ENCODE results near the gene KCNIP3.
"Not testable (repeated sequence)": the region's sequence is repeated elsewhere in the genome, so short reads cannot be mapped to it uniquely, and the experiment has no call there.

KCNIP3 gene

DNA sequence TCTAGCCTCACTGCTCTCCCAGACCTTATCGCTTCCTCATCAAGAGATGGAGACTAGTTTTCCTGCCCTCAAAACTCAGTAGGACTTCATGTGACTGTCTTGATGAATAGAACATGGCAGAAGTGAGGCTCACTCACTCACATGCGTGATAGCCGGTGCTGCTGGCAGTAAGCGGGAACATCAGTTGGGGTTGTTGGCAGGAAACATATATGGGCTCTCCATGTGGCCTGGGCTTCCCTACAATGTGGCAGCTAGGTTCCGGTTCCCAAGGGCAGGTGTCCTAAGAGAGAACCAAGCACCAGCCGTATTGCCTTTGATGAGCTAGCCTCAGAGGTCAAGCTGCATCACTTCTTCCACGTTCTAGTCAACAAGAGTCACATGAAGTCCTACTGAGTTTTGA is 90.2 kb downstream of the KCNIP3 start:
- no peak for DNase-seq

DNA sequence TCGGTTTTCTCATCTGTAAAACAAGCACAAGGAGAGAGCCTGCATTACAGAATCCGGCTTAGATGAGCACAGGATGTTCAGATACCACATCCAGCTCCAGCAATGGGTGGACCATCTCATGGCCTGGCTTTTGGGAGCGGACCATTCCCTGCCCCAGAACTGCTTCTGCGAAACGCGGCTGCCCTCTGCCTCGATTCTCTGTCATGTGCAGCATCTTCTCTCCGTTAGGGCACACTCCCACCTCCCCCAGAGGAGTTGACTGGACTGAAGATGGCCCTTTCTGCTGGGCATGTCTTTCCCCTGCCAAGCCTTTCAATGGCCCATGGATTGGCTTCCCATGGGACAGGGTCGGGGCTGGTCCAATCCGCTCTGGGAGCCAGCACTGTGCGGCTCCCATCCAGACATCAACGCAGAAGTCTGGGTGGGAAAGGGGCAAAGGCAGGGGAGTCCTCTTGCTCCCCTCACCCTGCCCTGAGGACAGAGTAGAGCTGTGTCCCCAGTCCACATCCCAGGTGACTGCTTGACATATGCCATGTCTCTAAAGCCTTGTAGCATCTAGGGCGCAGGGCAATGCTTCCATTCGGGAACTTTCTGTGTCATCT is 91.0 kb downstream of the KCNIP3 start:
- no peak for DNase-seq

DNA sequence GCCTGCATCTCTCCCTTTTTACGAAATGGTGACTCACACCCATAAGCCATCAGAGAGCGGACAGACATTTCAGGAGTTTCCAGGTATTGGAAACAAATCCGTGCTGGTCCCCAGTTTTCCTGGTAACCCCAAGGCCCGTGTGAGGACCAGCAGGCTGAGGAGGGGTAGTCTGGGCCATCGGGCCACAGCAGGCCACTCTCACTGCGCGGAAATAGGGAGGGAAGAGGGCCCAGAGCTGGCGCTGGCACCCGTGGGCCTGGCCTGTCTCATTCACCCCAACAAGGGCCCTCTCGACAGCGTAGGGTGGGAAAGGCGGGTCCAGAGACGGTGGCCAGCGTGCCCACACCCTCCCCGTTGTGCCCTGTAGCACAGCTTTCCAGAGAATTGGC is 91.7 kb downstream of the KCNIP3 start:
- no peak for DNase-seq

DNA sequence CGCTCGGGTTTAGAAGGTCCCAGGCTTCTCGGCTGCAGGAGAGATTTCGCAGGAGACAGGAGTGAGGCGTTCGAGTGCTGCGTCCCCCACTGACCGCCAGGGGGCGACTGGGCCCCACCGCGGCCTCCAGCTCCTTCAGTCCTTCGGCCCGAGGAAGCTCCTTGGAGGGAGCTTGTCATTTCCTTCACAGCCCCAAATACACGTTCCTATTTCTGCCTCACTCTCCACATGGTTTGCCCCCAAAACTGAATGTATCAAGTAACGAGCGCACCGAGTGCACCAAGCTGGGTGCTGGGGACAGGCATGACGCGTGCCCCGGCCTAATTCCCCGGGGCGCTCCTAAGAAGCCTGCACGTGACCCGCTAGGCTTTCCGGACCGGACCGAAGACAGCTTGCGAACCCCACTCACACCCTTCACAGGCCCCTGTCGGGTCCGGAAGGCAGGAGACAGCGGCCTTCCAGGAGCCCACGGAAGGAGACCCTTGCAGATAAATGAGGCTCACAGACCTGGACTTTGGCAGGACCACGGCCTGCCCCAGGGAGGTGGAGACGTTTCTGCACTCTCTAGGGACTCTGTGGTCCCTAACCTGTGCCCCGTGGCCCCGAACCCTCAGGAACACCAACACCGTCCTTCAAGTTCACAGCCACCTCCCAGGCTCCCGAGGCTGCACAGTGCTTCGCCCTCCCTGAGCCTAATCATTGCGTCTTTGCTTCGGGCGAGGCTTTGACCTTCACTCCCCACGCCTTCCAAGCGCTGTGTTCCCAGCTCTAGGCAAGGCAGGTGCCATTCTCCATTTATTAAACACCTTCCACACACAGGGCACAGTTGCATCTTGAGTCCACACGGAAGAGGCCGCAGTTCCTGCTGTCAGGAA is 92.3 kb downstream of the KCNIP3 start:
- peak in 1 of 2 experiments; percentile 53 for DNase-seq

DNA sequence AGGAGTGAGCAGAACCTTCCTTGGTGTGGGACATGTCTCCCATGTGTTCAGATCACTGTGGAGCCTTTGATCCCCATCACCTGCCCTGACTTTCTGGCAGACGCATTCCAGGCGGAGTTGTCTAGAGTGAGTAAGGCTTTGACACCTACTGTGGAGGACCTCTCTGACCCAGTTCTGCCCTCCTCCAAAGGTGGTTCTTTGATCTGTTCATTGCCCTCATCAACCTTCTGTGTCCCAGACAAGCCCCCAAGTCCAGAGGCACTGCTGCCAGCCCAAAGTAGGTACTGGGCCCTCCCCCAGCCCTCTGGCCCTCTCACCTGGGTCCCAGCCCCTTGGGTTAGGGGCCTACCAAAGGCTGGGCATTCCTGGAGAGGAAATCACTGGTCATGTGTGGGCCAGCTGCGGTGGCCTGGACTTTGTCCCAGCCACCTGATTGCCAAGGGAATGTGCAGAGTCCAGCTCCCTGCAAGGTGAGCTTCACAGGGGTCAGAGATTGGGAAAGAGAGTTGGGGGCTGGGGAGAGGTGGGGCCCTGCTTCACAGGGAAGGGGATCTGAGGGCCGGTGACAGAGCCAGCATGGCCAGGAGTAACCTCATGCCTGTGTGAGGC is 93.2 kb downstream of the KCNIP3 start:
- DNase-seq = no peak

DNA sequence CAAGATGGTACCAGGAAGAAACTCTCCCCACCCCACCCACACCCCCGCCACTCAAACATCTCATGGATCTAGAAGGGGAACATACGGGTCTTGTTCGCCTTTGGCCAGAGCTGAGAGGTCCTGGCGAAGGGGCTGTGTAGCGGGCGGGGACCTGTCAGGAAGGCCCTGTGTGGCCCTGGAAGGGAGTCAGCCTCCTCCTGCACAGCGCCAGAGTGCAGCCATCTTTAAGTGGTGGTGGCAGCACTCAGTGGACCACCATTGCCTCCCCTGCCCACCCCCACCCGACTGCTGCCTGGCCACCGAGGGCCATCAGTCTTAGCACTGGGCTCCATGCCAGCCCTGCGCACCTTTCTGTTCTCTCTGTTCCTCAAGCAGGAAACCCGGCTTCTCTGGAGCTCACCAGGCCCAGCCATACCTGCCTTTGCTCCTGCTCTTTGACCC is 93.8 kb downstream of the KCNIP3 start:
- DNase-seq = no peak

DNA sequence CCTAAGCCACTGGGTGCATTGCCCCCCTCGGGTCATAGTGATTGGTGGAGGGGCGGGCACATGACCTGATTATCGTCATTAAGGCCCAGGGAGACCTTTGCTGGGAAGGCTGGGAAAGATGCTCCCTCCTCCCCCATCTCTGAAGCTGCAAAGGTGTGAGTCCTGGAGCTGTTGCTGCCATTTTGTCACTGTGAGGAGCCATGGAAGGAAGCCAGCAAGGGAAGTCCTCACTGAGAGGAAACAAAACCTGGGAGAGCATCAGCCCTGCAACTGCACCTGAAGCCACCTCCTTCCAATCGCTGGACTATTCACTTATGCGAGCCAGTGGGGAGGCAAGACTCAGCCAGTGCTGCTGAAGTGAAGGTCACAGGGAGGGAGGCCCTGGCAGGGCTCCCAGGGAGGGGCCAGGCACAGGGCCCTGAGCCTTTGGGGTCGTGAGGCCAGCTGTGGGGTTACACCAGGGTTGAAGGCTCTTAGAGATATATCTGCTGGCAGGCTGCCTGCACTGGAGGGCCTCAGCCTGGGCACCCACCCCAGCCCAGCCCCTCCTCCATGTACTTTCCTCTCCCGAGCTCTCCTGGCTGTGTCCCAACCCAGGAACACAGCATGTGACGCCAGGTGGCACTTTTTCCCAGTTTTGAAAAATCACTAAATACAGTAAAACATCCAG is 94.6 kb downstream of the KCNIP3 start:
- no peak for DNase-seq

DNA sequence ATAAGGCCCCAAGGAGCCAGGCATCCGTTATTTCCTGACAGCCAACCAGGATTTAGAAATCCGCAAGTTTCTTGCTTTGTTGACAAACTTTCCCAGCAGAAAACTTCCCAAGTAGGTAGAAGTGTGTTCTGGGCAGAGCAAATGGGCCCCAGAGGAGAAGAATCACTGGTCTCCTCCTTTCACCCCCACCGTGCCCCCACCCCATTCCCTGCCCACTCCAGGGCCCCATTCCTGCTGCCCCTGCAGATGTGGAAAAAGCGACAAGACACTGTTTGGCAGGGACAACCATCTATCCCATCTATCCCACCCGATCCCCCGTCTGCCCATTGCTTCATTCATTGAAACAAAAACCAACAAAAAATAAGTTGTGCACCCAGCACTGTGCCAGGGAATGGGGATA is 95.2 kb downstream of the KCNIP3 start:
- no peak for DNase-seq

DNA sequence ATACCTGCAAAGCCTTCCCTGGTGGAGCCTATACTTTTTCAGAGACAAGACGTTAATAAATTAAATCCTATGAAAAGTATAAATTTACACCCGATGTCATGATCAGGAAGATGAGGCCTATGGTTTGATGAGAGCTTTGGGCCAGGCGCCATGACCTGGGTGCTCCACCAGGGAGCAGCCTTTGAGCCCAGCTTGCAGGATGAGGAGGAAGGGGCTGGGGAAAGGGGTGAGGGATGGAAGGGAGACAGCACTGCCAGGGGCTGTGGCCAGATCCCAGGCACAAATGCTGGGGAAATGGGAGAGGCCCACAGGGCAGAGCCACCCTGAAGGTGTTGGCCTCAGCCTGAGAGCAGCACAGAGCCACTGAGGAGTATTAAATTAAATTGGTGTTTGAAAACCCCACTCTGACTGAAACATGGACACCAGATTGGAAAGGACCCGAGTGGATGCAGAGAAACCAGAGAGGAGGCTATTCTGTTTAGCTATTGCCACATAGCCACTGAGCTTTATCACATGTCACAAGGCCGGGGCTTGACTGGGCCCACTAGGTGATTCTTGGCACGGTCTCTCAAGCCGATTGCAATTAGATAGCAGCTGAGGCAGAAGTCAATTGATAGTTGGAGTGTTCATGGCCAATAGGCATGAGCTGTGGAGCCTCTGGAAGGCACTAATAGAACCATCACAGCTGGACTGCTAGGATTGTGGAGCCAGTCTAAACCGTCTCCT is 95.7 kb downstream of the KCNIP3 start:
- no peak for DNase-seq

DNA sequence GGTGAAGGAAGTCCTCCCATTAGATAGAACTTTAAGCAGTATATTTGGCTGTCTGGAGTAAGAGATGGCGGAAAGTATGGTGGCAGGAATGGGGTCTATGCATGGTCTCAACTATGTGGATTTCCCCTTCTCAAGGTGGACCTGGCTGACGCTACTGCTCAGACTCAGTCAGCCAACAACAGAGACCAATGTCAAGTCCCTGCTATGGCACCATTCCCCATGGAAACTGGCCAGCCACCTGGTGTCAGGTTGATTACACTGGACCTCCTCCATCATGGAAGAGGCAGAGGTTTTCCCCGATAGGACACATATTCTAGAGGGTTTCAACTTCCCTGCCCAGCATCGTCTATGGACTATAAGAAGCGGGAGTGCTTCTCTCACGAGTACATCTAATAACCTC is 96.8 kb downstream of the KCNIP3 start:
- DNase-seq = no peak

DNA sequence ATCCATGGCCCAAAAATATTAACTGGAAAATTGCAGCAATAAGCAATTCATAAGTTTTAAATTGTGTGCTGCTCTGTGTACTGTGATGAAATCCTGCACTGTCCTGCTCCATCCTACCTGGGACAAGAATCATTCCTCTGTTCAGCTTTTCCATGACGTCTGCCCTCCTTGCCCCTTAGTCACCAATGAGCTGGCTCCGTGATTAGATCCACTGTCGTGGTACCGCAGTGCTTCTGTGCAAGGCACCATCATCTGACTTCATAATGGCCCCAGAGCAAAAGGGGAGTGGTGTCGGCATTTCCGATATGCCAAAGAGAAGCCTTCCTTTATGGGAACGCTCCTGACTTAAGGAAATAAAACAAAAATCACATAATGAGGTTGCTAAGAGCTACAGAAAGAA is 101.9 kb downstream of the KCNIP3 start:
- DNase-seq = no peak

DNA sequence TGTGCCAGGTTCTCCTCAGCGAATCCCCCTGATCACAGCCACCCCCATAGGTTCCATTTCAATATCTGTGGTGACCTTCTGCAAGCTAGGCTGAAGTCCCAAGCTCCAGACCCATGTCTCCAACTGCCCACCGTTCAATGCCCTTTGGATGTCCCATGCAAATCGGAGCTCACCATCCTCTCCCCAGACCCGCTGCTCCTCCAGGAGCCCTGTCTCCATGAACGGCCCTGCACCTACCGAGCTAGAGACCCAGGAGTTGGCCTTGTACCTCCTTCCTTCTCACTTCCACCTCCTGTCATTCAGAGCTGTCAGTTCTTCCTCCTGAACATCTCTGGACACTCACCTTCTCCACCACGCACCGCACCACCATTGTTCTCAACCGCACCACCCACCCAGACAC is 104.3 kb downstream of the KCNIP3 start:
- no peak for DNase-seq

DNA sequence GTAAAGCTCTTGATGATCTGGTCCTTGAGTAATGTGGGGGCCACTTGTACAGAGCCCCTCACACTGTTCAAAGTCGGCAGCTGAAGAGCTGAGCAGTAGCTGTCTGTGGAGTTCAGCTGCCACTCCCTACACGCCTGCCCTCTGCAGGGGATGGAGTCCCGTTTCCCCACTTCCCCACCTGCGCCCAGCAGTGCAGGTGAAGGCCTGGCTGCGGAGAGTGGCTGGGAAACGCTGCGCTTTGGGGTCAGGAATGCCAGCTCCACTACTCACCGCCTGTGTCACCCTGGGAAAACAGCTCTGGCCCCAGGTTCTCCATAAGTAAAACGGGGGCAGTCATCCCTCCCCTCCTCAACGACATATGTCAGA is 104.8 kb downstream of the KCNIP3 start:
- DNase-seq = peak in 1 of 2 experiments; percentile 16

DNA sequence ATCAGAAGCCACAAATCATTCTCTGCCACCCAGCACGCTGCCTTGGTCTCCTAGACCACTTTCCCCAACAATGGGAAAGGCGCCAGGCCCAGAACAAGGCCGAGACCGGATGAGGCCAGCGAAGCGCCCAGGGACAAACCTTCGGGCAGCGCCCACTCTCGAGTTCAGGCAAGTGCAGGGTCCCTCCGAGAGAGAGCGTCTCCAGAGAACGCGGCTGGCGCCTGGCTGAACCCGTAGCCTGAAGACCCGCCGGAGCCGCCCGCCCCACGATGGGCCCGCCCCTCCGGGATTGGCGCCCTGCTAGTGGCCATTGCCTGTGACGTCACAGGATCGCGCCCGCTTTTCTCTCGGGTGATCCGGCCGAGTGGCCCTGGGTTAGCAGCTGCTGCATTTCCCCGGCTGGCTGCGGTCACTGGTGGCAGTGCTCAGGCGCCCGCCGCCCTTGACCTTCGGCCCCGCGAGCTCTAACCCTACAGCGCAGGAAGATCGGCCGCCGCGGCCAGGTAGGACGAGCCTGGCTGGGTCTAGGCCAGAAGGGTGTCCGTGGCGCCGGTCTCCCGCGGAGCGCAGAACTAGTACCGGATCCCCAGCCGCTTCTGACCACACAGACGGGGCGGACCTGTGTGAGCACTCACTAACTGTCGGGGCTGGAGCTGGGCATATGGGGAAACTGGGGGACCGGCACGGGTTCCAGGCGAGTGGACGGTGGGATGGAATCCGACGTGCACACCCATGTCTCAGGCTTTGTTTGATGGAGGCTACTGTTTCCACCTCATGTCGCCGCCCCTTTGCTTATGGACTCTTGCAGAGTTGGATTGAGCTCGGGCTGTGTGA is 105.4 kb downstream of the KCNIP3 start, which contains the start of gene FAHD2A:
Gene FAHD2A, plus strand, starts transcription at position 339 of the 834 bp plus-strand sequence. CDS start 2,851 bp downstream, outside the sequence.
- DNase-seq = peak; percentile 78 to 86

DNA sequence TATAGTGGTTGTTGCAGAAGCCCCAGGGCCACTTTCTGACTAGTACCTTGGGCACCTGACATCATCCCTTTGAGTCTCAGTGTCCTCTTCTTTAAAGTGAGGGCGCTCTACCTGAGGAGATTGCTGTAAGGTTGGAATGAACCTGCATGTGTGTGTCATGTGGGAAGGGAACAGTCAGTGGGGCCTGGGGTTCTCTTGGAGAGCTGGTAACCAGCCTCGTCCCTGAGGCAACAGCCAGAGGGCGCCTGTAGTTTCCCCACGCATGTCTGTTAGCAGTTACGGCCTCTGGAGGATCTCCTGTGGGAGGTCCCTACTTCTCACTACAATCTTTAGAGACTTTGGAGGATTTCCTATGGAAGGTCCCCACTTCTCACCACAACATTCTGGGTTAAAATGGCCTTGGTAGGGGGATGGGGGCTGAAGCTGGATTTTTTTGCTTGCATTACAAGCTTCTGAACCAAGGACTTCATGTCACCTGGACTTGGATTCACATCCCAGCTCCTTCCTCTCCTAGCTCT is 106.1 kb downstream of the KCNIP3 start:
- peak in 1 of 2 experiments; percentile 41 for DNase-seq

DNA sequence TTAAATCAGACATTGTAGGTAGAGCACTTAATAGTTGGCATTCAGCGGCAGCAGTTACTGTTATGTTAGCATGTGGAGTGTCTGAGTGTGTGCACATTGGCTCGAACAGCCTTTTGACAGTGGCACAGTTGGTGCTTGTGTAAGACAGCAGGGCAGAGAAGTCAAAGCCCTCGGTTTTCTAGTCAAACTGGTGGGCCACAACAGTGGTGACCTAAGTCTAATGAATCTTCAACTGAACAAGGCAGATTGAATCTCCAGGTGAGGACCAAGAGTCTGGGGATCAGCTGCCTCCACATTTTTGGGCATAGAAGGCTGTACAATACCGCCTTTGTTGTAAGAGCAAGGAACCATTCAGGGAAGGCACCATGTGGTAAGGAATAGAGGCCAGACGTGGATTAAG is 106.7 kb downstream of the KCNIP3 start:
- not testable (repeated sequence) for DNase-seq

DNA sequence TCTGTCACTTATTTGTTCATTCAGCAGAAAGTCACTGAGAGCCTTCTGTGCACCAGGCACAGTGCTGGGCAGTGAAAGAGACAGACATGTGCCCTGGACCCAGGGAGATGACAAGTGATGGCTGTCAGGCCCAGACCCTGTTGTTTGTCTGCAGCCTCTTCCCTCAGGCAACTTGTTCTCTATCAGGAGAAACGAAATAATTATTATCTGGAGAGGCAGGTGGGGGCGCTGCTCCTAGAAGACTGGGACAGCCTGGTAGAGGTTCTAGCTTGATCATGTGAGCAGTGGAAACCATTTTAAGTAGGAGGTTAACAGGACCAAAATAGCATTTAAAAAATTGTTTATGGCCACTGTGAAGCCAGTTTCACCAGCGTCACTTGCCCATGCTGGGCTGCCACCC is 107.5 kb downstream of the KCNIP3 start:
- not testable (repeated sequence) for DNase-seq

DNA sequence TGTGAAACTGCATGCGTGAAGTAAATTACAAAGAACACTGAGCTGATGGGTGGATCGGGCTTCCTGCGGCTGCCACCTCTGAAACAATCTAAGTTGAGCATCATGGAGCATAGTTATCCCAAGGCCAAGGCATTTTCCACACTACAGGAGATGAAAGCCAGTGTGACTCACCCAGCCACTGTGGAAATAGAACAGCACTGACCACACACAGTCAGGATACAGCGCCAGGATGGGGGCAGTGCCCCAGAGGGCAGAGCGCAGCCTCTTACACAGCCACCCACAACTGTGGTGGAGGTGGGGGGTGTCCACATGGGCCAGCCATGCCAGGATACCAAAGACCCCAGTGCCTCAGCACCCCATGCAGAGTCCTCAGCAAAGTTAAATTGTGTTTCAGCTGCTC is 114.1 kb downstream of the KCNIP3 start:
- not testable (repeated sequence) for DNase-seq

DNA sequence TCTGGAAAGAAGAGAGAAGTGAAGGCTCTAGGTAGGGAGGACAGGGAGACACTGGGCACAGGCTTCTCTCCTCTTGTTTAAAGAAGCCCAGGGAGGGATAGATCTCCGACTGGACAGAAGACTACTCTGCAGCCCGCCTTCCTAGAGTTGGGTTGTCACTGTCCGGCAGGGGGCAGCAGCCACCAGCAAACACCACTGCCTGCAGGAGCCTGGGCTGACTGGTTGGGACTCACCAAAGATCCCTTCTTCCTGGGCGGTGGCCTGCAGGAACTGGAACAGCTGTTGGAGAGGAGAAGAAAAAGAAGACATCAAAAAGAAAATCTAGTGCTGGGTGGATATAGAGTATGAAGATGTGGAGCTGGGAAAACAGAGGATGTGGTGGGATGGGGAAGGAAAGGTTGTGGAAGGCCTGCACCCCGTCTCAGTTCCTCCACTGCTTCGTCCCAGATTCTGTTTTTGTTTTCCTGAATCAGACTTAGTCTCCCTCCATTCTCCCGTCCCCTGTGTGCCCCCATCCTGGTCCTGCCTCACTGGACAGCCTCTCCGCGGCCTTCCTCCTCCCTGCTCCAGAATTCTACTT is 117.0 kb downstream of the KCNIP3 start:
- DNase-seq = peak; percentile 18 to 67

DNA sequence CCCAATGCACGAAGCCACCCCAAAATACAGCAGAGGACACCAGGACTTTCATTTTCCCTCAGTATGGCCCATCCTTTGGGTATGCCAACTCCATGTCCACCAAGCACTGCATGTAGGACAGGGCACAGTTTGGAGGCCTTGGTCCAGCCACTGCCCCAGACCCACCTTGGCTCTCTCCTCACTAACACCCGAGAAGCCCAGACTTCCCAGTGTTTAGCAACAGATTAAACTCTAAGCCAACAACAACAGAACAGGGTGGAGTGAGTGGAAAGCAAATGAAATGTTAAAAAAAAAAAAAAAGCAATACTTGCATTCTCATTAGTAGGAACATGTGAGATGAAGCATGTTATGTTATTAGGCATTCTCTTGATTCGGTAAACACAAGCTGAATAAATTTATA is 118.0 kb downstream of the KCNIP3 start:
- DNase-seq = not testable (repeated sequence)

DNA sequence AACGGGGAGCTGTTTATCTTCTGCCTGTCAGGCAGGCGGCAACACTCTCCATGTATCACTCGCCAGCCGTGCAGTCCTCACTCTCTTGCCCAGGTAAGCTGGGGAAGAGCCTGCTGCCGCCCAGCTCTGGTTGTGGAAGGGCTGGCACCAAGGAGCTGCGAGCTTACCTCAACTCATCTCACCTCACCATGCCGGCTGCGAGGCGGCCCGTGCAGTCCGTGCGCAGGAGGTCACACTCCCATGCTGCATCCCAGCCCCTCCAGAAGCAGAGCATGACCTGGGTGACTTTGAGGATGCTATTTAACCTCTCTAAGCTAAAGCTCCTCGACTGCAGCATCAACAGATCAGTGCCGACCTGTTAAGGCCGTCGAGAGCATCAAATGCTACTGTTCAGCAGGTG is 118.4 kb downstream of the KCNIP3 start:
- DNase-seq = not testable (repeated sequence)

All from NCI-H524 (cell line).